ENCODE measurements around the gene SLC12A7.

The SLC12A7 gene

DNA sequence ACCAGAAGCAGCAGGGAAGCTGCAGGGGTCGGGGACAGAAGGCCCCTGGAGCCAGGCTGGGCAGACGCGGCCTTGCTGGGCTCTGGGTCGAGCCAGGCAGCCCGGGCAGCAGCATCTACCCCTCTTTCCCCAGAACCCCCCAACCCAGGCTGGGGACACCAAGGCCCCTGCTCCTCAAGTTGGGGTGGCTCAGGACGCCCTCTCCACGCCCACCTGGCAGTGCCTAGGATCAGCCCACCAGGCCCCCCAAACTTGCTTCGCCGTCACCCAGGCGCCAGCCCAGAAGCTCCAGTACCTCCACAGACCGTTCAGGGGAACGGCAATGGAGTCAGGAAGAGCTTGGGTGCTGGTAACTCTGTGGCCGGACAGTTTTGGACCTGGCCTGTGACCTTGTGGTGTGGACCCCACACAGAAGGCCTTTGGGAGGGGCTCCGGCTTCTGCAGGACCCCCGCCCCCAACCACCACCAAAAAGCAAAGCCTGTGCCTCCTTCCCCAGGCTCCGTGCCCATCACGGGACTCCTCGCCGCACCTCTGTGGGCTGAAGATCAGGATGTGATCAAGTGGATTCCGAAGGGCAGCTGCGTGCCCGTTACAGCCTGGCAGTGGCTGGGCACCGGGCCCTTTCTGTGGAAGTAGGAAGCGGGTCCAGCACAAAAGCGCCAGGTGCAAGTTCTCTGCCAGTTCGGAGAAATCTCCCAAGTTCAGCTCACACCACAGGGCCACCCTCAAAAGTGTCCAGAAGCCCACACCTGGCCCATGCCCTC lies 2.1 kb downstream of the SLC12A7 start:
- Histone ChIP-seq H3K9me3 (no peaks in the 10 kb centered on the region), H3K27me3 (peaks cover 7% of the 10 kb centered on the region), H3K36me3 (no peaks in the 10 kb centered on the region), H3K4me3 (ENCODE audit: low read depth, low read length) (no peak overlapping the region), H3K4me1 (no peaks in the 10 kb centered on the region)
- DNase-seq = no peak
- TF ChIP-seq CTCF (IDR thresholded peaks at IDR 0.05; ENCODE audit: low read depth, low read length) = no peak

- Histone ChIP-seq H3K9me3 (no peaks in the 10 kb centered on the region), H3K4me3 (ENCODE audit: low read depth, low read length) (no peak overlapping the region), H3K27me3 (peaks cover 7% of the 10 kb centered on the region), H3K4me1 (peaks cover 4% of the 10 kb centered on the region), H3K36me3 (no peaks in the 10 kb centered on the region)
- no peak for TF ChIP-seq CTCF (IDR thresholded peaks at IDR 0.05; ENCODE audit: low read depth, low read length)
- DNase-seq = no peak
Measured at GRCh38 chr5:1108865-1109174, 3.0 kb downstream of the SLC12A7 start.

DNA sequence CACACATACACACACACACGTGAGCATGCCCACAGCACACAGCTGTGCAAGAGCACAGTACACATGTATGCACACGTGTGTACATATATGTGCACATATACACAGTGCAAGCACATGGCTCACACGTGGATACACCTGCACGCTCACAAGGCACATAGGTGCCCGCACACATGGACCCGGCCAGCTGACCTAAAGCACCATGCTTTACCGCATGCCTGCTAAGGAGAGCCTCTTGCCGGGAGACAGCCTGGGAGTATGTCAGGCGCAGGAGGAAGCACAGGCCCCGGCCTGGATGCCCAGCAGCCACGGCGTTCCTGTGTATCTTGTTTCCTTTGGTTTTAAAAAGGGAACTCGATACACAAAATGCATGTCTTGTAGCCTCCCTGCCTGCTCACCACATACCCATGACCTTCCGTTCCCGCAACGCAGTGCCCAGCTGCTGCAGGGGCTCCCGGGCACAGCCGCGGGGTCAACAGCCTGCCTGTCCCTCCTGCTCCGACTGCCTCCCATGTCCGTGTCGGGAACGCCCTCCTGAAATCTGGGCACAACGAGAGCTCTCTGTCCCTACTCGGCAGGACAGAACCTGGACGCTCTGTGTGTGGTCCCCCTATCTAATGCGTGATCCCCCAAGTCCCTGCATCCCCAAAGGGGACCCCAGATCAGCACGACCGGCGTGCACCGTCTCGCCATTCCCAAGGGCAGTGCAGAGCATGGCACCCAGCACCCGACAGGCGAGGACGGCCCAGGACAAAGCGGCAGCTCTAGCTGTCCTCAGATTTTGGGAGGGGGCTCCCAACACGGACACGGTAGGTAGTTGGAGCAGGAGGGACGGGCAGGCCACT lies 3.6 kb downstream of the SLC12A7 start:
- no peaks in the 10 kb centered on the region for H3K36me3 ChIP-seq
- peaks cover 7% of the 10 kb centered on the region for H3K27me3 ChIP-seq
- no peak overlapping the region for H3K4me3 ChIP-seq (ENCODE audit: low read depth, low read length)
- H3K4me1 ChIP-seq = peaks cover 10% of the 10 kb centered on the region
- DNase-seq = no peak
- H3K9me3 ChIP-seq = no peaks in the 10 kb centered on the region
- TF ChIP-seq CTCF (IDR thresholded peaks at IDR 0.05; ENCODE audit: low read depth, low read length) = no peak

GRCh38 chr5:1107167-1108022 lies 4.5 kb downstream of the SLC12A7 start:
- DNase-seq = no peak
- Histone ChIP-seq H3K27me3 (peaks cover 7% of the 10 kb centered on the region), H3K4me1 (peaks cover 18% of the 10 kb centered on the region)

More at GRCh38 chr5:1107167-1108022, 4.5 kb downstream of the SLC12A7 start:
- no peak overlapping the region for H3K4me3 ChIP-seq (ENCODE audit: low read depth, low read length)
- TF ChIP-seq CTCF (IDR thresholded peaks at IDR 0.05; ENCODE audit: low read depth, low read length) = no peak
- H3K9me3 ChIP-seq = no peaks in the 10 kb centered on the region
- H3K36me3 ChIP-seq = no peaks in the 10 kb centered on the region

All from BE2C (cell line).